GM19238 (cell line): ENCODE measurements around the gene CRACDL.
"Not testable (repeated sequence)": the region's sequence is repeated elsewhere in the genome, so short reads cannot be mapped to it uniquely, and the experiment has no call there.

Source experiments
- DNase-seq: peaks from one replicate; pipeline ENCODE4 v3.0.0; 2011; ENCODE audit warnings: low spot score; ENCODE audit not compliant: insufficient read length

Gene CRACDL

DNA sequence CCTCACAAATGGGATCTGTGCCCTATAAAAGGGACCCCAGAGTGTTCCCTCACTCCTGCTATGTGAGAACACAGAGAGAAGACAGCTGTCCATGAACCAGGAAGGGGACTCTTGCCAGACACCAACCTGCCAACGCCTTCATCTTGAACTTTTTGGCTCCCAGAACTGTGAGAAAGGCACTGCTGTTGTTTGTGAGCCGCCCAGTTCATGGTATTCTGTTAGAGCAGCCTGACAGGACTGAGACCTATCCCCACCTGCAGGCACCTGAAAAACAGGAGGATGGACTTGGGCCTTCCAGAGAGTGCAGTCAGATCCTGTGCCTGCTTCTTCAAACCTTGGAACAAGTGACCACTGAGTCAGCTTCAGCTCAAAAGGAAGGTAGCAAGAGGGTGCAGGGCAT lies 51.4 kb downstream of the CRACDL start:
- no peak for DNase-seq

DNA sequence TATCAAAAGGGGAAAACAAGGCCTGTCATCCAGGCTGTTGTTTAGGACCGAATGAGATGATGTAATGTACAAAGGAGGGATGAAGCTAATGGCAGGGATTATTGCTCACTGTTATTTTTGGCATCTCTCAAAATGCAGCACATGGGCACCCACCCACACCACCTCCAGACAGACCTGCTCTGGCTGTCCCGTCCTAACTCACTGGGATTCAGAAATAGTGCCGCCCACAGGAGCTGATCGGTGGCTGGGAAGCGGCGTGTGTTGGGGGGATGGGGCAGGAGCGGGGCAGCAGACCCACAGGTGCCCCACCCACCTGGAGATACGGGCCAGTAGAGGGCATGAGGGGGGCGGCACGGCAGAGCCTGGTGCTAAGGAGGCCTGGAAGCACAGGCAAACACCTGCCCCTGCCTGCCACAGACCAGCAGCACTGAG lies 52.2 kb downstream of the CRACDL start:
- no peak for DNase-seq

DNA sequence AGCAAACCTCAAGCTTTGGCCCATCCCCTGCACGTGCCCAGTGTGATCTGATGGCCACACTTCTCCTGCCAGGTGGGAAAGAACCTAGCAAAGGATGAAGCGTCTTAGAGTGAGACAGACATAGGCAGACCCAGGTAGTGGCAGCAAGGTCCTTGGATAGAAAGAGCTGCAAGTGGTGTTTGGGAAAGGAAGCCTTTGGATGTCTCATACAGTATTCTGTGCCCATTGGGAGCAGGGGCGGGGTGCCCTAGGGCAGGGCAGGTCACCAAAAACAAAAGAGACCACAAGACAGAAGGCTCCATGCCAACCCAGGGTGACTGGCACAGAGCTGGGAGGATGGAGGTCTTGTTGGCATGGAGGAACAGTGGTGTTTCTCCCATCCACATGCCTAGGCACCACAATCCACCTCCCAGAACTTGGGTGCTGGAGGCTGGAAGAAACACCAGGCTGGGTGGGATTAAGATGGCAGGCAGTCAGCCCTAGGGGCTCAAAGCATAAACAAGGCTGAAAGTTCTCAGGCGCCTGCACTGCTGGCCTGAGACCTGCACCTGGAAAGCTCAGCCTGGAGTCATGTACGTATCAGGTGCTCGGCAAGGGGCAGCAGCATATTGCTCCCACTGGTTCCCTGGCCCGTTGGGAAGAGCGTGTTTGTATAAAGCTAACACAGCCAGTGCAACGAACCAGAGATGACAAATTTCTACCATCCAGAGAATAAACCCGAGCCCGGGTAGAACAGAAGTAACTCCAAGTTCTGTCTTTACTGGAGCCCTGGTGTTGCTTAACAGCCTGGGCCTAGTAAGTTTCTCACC lies 52.9 kb downstream of the CRACDL start:
- no peak for DNase-seq

DNA sequence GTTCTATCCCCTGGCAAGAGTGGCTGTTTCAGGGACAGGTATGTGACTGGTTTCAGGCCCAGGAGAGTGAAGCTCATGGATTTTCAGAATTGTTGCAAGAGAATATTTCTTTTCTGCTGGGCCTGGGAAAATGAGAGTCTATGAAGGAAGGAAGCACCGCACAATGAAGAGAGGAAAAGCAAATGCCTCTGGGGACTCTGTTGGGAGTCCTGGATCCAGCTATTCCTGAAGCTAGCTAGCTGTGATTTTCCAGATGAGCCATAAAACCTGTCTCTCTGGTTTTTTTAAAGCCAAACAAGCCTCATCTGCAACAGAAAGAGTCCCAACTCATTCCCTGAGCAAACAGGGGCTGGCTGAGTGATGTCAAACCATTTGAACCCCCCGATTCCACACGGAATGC lies 53.7 kb downstream of the CRACDL start:
- no peak for DNase-seq

DNA sequence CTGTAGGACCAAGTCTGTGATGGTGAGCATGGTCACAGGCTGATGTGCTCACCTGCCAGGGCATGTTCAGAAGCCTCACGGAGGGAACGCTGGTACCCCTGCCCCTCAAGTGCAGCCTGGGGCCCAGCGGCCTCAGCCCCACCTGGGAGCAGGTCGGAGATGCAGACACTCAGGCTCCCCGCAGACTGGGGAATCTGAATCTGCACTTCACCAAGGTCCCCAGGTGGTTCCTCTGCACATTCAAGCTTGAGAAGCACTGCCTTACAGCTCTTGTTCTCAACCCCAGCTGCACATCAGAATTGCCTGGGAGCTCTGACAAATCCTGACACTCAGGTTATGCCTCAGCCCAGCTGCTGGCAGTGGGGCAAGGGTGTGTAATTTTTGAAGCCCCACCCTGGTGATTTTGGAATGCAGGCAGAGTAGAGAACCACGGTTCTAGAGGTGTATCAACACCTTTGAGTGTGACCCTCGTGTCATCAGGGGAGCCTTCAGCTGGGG lies 54.8 kb downstream of the CRACDL start:
- no peak for DNase-seq

DNA sequence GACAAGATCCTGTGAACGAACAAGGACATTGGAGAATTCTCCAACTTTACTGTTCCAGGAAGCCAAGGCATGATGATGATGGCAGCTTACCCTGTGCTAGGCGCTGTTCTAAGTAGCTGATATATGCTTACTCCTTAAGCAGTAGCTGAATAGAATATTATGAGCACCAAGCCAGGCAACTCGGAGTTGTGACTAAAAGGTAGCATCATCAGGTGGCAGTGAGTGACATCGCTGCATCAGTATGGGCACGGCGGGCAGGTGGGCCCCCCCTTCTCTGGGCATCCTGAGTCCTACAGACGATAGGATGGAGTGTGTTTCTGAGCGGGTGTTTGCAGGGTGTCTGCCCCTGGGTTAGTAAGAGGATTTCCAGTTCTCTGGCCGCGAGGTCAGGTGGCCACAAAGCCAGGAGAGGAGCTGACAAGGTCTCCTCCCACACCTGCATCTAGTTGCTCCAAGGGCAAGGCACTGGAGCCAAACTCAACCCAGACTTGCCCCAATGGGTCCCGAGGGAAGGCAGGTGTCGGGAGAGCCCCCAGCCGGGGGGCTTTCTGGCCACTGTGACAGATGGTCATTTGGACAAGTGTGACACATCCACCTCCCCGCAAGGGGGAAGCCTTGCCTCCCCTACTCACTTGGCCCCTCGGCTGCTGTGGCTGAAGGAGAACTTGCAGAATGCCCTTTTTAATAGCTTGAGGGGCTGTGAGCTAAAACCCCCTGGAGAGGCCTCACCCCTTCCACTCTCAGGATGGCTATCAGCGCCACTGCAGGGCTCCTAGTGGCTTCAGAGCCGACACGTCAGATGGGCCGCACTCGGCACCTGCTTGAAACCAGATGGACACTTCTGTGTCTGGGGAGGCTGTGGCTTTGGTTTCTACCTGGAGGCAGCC lies 55.5 kb downstream of the CRACDL start:
- no peak for DNase-seq

DNA sequence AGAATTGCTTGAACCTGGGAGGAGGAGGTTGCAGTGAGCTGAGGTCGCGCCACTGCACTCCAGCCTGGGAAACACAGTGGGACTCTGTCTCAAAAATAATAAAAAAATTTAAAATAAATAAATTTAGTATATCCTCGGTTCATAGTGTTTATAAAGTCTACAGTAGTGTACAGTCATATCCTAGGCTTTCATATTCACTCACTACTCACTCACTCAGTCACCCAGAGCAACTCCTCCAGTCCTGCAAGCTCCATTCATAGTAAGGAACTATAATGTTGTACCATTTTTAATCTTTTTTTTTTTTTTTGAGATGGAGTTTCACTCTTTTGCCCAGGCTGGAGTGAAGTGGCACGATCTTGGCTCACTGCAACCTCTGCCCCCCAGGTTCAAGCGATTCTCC lies 58.4 kb downstream of the CRACDL start:
- not testable (repeated sequence) for DNase-seq

DNA sequence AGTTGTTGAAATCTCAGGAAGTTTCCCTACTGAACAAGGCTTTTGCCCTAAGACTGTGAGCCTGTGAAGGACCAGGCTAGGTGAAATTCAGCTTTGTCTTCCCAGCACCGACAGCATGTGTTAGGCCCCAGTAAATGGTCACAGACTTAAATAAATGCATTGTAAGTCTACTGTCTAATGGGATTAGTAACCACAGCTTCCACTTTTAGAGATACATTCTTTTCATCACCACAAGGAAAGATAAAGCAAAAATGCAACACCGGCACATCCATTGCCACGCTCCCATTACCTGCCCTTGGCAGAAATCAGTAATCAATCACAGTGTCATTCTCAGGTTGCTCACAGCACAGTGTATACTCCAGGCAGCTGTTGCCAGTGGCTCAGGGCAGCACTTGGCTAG lies 59.3 kb downstream of the CRACDL start:
- no peak for DNase-seq

DNA sequence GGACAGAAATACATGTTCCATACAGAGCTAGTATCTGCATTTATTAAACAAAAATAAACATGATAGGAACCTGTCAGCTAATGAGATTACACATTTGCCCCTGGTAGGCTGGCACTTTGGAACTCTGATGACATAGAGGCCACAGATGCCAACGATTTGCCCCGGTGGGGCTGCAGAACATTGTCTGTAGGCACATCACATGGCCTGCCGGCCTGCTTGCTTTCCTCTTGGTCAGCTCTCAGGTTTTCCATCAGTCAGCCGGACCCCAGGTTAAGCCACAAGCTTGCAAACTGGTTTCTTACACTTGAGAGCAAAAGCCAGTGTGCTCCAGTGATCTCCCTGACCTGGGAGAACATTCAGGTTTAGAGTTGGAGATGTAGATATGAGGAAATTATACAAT lies 60.3 kb downstream of the CRACDL start:
- no peak for DNase-seq

DNA sequence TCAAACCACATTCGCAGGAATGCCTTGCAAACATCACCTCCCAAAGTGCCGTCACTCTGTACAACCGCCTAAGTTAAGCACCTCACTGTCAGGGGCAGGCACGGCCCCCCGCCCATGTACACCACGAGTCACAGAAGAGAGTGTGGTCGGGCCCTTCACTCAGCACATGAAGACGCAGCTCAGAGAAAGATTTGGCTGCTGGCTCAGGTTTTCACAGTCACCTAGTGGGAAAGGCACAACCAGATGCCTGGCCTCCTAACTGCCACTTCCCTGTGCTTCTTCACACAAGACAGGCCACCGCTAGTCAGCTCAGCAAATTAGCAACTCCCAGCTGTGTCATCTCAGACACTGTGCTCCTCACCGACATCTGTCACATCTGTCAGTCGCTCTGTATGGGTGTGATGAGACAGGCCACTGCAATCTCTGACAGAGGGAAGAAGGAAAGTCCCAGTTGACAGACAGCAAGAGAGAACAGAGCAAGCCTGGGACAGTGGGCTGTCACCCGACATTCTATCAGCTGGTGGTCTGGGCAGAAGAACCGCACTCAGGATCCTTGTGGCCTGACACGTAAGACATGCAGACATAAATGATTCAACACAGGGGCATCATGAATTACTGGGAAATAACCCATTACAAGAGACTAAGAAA lies 60.8 kb downstream of the CRACDL start:
- no peak for DNase-seq

DNA sequence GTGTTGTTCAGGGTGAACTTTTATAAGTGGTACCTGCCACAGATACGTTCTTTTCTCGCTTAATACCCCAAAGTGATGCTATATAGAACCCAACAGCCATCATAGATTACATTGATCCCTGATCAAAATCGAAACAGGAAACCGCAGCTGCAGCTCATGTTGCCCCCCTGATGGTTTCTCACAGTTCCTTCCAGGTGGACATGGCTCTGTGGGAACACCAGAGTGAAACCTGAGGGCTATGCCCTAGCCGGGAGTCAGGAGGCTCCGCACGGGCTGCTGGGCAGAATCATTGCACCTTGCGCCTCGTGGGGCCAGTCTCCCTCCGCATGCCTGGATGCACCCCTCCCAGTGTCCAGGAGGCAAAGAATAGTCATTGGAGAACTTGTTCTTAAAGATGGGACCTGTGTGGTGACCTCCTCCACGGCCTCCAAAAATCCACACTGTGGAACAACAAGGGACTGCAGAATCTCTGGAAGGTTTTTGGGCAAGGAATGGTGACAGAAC lies 61.8 kb downstream of the CRACDL start:
- no peak for DNase-seq

DNA sequence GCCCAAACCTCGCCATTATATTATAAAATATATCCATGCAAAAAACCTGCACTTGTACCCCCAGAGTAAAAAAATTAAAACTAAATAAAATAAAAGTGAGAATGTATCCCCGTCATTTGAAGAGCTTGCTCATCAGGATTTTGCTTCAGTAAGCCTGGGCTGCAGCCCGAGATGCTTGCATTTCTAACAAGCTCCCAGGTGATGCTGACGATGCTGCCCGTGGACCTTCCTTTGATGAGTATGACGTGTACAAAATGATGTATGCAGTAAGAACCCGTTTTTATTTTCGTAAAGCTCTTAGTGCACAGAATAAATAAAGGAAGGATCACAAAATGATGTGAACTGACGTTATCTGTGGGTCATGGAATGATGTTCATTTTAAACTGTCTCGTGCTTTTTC lies 63.5 kb downstream of the CRACDL start:
- no peak for DNase-seq

DNA sequence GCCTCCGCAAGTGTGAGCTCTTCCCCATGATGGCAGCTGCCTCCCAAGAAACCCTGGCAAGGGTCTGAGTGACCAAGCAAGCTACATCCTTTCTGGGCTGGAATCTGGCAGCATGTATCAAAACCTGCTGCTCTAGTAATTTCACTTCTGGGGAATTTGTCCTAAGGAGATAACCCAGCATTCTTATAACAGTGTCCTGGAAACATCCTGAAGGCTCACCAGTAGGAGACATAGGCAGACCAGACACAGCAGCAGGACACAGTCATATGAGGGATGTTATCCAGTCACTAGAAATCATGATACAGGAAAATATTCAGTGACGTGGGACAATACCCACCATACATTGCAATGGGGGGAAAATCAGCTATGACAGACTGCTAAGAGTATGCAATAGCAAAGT lies 64.5 kb downstream of the CRACDL start:
- no peak for DNase-seq

DNA sequence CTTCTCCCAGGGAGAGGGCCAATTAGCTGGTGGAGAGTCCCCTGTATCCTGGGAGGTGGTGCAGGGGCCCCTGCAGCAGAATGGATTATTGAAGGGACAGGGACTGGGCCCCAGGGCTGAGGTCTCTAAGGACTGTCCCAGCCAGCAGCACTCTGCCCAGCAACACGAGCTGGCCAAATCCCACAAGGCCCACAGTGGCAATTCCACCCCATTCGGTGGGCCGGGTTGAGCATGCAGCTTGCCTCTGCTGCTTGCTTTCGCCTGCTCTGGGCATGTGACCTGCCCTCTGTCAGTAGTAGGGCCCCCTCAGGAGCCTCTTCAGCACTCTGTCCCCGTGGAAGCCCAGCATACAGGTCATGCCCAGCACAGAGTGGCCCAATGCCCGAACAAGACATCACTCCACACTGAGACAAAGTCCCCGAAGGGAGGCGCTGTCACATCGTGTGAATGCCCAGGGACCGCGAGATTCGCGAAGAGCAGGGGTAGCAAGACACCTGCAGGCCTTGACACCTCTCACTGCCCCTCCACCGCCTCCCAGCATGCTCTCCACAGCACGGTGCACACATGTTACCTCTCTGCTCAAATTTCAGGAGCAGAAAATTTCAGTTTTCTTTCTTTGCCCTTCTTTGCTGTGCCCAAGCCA lies 65.4 kb downstream of the CRACDL start:
- DNase-seq: no peak

DNA sequence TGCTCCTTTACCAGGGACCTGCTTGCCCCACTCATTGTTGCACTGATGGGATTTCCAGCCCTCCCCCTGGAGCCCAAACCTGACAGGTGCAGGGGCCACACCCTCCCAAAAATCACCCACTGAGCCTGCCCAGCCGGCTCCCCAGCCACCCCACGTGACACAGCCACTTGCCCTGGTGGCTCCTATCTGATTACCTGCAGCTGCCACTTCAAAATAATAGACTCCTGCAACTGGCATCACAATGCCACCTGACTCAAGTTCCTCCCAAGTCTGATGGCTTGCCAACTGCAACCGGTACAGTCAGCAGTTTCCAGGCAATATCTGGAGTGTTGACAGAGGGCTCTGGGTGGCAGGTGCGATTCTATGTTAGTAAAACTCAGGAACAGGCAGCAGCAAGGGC lies 66.2 kb downstream of the CRACDL start:
- DNase-seq: no peak

DNA sequence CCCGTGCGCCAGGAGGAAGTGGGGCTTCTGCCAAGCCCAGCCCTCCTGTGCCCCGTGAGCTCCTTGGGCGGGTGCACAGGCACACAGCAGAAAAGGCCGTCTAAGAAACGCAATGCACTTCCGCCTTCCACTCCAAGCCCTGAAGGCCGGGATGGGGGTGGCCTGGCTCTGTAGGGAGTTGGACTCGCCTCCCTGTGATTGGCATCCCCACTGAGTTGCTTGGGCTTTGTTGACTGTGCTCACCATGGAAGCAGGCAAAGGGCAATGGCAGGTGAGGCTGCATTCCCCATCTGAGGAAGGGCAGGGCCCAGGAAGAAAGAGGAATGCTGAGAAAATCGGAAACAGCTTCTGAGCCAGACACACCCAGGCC lies 66.8 kb downstream of the CRACDL start:
- DNase-seq: no peak

DNA sequence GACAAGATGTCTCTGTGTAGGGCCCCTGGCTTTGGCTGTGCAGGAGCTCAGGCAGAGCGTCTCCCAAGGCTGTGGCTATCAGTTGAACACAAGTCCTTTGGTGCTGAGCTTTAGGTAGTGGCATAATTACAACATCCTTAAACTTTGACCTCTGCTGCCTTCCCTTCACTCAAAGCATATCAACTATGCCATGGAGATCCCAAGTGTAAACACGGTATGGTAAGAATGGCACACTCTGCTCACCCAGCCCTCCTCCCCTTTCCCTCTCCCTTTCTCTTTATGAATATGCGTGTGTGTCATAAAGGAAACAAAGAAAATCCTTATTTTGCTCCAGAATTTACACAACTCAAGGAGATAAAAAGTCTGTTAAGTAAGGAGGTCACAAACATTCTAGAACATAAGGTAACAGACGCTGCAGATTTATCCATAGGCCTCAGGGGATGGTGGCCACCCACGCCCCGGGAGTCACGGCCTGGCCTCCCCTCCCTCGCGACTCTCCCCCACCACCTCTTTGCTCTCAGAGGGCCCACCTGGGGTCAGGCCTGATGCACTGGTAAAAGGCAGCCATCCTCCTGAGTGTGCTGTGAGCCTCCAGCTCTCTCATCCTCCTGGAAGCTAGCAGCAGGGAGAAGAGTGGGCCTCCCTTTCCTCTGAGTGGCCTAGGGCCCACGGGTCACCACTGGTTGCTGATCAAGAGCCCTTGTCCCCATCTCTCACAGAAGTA lies 67.3 kb downstream of the CRACDL start:
- DNase-seq: no peak

DNA sequence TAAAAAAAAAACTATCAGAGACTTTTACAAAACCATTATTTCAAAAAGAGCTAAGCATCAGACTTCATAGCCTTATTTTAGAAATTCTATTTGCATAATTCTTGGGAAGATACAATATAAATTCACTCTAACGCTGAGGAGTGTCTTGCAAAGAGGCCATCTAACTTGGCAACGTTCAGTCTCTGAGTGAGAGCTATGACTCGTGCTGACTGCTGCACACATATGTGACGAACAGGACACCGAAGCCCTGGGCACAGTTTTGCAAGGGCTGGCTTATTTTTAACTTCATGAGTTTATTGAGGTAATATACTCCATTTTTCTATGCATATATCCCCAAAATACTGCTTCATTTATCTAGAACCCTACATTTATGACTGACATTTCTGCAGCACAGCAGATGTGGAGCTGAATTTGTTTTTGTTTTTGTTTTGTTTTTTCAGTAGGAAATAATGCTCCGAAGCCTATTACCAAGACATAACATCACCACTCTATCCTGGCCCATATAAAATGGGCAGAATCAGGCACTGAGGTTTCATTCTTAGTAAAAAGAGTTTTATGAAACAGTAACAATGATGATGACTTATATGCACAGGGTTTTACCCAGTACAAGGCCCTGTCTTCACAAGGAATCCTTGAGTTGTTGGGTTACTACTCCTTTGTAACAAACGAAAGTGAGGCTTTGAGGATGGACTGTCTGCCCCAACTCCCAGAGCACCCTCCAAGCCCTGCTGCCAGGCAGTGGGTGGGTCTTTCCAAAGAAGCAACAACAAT lies 68.3 kb downstream of the CRACDL start:
- no peak for DNase-seq

DNA sequence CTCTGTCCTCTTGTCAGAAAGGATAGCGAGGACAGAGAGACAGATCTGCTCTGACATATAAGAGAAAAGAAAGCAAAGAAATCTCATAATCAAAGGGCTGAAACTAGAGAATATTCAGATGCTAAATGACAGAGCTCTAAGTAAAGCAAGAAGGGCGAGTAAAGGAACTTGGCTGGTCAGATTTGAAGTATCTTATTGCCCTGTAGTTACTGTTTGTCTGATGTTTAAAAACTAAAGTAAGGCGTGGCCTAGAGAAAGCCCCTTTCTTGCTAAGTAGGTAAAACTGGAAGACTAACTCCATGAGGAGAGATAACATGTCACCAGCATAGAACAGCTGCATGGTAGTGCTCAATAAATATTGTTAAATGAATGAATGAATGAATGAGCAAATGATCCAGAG lies 70.0 kb downstream of the CRACDL start:
- no peak for DNase-seq

DNA sequence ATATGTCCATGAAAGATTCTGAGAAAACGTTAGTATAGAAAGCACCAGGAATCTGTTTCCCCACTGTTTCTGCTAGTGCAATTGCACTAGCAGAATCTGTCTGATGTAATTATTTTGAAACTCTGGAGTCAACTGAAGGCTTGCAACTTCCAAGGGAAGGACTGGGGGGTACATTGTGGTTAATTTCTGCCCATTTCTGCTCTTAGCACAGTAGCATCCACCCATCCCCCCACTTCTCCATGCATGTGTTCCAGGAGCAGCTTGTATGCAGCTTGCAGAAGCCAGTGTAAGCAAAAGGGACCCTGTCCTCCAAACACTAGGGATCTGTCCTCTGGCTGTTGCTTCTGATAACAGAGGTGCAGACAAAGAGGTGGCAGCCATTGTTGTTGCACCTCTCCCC lies 74.4 kb downstream of the CRACDL start:
- DNase-seq: no peak
